Activated naive CD8-positive, alpha-beta T cell treated with anti-CD3 and anti-CD28 coated beads, Interleukin-2, amount 10 ng/mL, durations not matched to agents 7 days and 5 days (primary cell): ENCODE results near the gene SPG7. TPM values are rescaled to one million over a fixed set of nuclear protein-coding genes. Genes with fewer than 3 reads are reported as not detected.

Experiments used
- ATAC-seq: fragments of 150-1000 bp; cut with Tn5 transposase; one replicate; pipeline ENCODE4 v1.10.0; 2021; ENCODE audit warnings: low read depth, moderate library complexity
- POLR2A ChIA-PET: fragments of 350-600 bp; sonication (Branson Sonifier 250); formaldehyde crosslinking; loops from one replicate; lab custom pipeline; 2021; ENCODE audit warnings: antibody characterized with exemption; lab: Charles Lee
- DNase-seq: peaks from one replicate; pipeline ENCODE4 v3.0.0; 2021
- H3K27ac Mint-ChIP-seq: one replicate; pipeline ENCODE4 v1.8.0; 2022; ENCODE audit warnings: mild to moderate bottlenecking, mixed read lengths
- H3K27me3 Mint-ChIP-seq: one replicate; pipeline ENCODE4 v1.8.0; 2022; ENCODE audit warnings: mild to moderate bottlenecking, moderate library complexity, mixed read lengths
- H3K36me3 Mint-ChIP-seq: one replicate; pipeline ENCODE4 v1.8.0; 2021; ENCODE audit warnings: mild to moderate bottlenecking, mixed read lengths
- H3K4me1 Mint-ChIP-seq: one replicate; pipeline ENCODE4 v1.8.0; 2021; ENCODE audit warnings: mixed read lengths
- H3K4me3 Mint-ChIP-seq: one replicate; pipeline ENCODE4 v1.8.0; 2022; ENCODE audit warnings: mild to moderate bottlenecking, moderate library complexity, mixed read lengths
- H3K9me3 Mint-ChIP-seq: one replicate; pipeline ENCODE4 v1.8.0; 2021; ENCODE audit warnings: mixed read lengths
- total RNA-seq, 2 experiments: library from RNA; stranded (reverse); gene quantifications; one replicate each; pipeline ENCODE4 v1.2.3, GENCODE V29; 2021

SPG7 gene
- total RNA-seq, 2 experiments from 2014 or later, result 112 to 113 TPM

DNA sequence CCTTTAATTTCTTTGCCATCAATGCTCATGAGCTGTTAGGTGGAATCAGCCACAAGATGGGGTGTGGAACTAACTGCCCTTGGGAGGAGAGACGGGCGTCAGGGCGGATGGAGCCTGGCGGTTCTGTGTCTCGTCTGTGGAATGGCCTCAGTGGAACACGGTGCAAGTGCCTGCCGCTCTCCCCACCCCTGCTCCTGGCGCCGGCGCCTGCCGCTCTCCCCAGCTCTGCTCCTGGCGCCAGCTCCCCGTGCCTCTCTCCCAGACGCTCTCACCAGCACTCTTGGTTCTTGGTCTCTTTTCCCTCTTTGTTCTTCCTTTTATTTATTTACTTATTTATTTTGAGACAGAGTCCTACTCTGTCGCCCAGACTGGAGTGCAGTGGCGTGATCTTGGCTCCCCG lies 39.1 kb downstream of the SPG7 start:
- no peaks in the 10 kb centered on the region for H3K9me3 Mint-ChIP-seq
- ATAC-seq (no peak), DNase-seq (no peak)
- no peaks in the 10 kb centered on the region for H3K27me3 Mint-ChIP-seq
- H3K27ac Mint-ChIP-seq, result no peak overlapping the region
- H3K4me3 Mint-ChIP-seq, result no peak overlapping the region
- H3K36me3 Mint-ChIP-seq, result peaks cover 6% of the 10 kb centered on the region
- peaks cover 14% of the 10 kb centered on the region for H3K4me1 Mint-ChIP-seq
- POLR2A ChIA-PET, result no interaction called here

DNA sequence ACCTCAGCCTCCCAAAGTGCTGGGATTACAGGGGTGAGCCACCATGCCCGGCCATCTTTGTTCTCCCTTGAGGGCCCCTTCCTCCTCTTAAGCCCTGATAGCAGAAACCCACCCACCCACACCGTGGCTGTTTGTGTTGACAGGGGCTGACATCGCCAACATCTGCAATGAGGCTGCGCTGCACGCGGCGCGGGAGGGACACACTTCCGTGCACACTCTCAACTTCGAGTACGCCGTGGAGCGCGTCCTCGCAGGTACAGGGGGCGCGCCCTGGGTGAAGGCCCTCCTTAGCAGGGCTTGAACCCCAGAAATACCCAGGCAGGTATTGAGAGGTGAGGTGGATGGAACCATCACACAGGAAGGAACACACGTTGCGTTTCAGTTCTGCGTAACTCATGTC lies 39.7 kb downstream of the SPG7 start:
- Mint-ChIP-seq H3K27me3 (no peaks in the 10 kb centered on the region), H3K27ac (peak overlapping the region; percentile 92), H3K4me1 (peaks cover 14% of the 10 kb centered on the region), H3K4me3 (no peak overlapping the region), H3K36me3 (peaks cover 6% of the 10 kb centered on the region), H3K9me3 (no peaks in the 10 kb centered on the region)
- POLR2A ChIA-PET, result no interaction called here
- ATAC-seq, result no peak
- no peak for DNase-seq

DNA sequence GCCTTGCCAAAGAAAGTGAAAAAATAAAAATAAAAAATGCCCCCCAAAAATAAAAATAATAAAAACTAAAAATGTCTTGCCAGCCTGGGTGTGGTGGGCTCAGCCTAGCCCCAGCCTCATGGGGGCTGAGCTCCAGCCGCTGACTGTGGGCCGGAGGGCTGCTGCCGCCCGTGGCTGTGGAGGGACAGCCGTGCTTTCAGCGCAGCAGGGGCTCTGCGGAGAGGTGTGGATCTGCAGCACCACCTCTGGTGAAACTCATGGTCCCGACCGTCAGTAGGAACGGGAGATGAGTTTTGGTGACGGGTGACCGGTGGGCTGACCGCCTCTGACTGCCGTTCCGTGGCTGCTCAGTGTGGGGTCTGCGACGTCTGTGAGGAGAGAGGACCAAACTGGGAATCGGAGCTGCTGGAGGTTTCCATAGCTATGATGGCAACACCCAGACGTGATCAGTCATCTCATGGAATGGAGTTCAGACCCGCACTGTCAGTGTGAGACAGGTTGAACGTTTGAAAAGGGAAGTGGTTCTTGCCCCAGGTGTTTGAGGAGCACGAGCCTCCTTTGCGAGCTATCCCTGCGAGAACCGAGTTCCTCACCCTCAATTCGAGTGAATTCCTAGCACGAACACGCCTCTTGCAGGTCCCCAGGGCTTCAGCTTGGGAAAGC lies 40.3 kb downstream of the SPG7 start:
- DNase-seq (peak; percentile 48), ATAC-seq (peak; percentile 47)
- H3K27me3 Mint-ChIP-seq, result no peaks in the 10 kb centered on the region
- peak overlapping the region; percentile 92 for H3K27ac Mint-ChIP-seq
- H3K9me3 Mint-ChIP-seq, result no peaks in the 10 kb centered on the region
- POLR2A ChIA-PET, result interaction anchor here (0.5 to 2.3 kb wide), 7 partner anchors 10 to 237 kb away, joined by 3 to 21 read pairs (median 4); partner anchors contain the start of genes RPL13 and SPG7
- peaks cover 14% of the 10 kb centered on the region for H3K4me1 Mint-ChIP-seq
- H3K4me3 Mint-ChIP-seq, result peak overlapping the region; percentile 76
- peaks cover 6% of the 10 kb centered on the region for H3K36me3 Mint-ChIP-seq

DNA sequence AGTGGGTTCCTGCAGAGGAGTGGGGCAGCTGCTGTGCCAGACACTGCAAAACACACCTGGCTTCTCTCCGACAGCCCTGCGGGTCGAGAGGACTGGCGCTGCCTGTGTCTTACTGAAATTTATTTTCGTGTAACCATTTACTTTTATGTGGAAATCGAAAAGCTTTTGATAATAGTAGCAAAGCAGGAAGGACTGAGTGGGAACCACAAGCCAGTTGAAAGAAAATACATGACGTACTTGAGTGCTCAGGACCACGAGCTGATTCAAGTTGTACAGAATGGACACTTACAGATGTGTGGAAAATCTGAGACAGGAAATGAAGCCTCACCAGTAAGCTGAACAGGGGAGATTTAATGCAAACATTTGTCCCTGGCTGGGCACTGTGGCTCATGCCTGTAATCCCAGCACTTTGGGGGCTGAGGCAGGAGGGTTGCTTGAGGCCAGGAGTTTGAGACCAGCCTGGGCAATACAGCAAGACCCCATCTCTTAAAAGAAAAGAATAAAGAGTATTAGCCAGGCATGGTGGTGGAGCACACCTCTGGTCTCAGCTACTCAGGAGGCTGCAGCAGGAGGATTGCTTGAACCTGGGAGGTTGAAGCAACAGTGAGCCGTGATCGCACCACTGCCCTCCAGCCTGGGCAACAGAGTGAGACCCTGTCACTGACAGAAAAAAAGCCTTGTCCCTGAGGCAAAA lies 41.0 kb downstream of the SPG7 start:
- Mint-ChIP-seq H3K27ac (peak overlapping the region; percentile 92), H3K9me3 (no peaks in the 10 kb centered on the region), H3K4me1 (peaks cover 14% of the 10 kb centered on the region), H3K27me3 (no peaks in the 10 kb centered on the region), H3K4me3 (peak overlapping the region; percentile 76), H3K36me3 (peaks cover 6% of the 10 kb centered on the region)
- ATAC-seq (peak; percentile 92), DNase-seq (no peak)
- POLR2A ChIA-PET, result interaction anchor here (1.0 to 2.3 kb wide), 7 partner anchors 10 to 144 kb away, joined by 3 to 21 read pairs (median 3); partner anchors contain the start of genes RPL13 and SPG7

DNA sequence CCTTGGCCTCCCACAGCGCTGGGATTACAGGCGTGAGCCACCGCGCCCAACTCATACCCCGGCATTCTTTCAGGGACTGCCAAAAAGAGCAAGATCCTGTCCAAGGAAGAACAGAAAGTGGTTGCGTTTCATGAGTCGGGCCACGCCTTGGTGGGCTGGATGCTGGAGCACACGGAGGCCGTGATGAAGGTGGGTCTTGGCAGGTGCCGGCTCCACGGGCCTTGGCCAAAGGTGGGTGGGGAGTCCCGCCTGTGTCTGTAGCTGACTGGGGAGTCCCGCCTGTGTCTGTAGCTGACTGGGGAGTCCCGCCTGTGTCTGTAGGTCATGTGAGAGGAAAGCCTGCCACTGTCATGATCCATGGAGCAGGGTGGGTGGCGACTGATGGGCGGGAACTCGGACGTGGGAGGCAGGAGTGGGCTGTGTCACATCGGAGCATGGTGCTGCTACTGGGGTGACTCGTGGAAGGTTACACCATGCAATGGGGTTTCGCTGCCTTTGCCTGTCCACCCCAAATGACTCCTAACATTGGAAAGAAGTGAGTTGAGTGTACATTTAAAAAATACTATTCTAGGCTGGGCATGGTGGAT lies 42.3 kb downstream of the SPG7 start:
- ATAC-seq (no peak), DNase-seq (no peak)
- Mint-ChIP-seq H3K4me3 (no peak overlapping the region), H3K27me3 (no peaks in the 10 kb centered on the region), H3K4me1 (peaks cover 14% of the 10 kb centered on the region), H3K36me3 (peaks cover 6% of the 10 kb centered on the region), H3K27ac (peak overlapping the region; percentile 70), H3K9me3 (no peaks in the 10 kb centered on the region)
- POLR2A ChIA-PET, result interaction anchor here (1.4 to 2.3 kb wide), 2 partner anchors 43 to 62 kb away, joined by 3 to 15 read pairs; partner anchors contain the start of gene SPG7

DNA sequence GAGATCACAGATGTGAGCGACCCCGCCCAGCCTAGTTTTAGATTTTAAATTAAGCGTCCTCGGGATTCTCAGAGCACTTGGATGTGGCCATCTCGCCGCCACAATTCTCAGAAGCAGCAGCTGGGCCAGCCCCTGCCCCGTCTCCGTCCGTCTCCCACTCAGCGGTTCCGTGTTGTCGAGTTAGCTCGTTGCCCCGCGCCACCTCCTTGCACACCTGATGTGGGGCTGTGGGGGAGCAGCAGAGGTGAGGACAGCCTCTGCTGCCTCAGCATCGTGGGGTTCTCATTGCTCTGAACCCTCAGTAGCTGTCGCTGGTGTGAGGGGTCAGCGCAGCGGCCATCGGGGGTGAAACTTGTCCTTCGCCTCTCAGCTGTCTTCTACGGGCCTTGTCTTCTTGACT lies 44.1 kb downstream of the SPG7 start:
- POLR2A ChIA-PET, result interaction anchor here (1.9 kb wide), 1 partner anchor 18 kb away, joined by 5 read pairs; no protein-coding TSS in a partner anchor
- no peak overlapping the region for H3K4me3 Mint-ChIP-seq
- peaks cover 22% of the 10 kb centered on the region for H3K4me1 Mint-ChIP-seq
- ATAC-seq (no peak), DNase-seq (no peak)
- no peaks in the 10 kb centered on the region for H3K27me3 Mint-ChIP-seq
- H3K9me3 Mint-ChIP-seq, result no peaks in the 10 kb centered on the region
- peaks cover 6% of the 10 kb centered on the region for H3K36me3 Mint-ChIP-seq
- no peak overlapping the region for H3K27ac Mint-ChIP-seq

DNA sequence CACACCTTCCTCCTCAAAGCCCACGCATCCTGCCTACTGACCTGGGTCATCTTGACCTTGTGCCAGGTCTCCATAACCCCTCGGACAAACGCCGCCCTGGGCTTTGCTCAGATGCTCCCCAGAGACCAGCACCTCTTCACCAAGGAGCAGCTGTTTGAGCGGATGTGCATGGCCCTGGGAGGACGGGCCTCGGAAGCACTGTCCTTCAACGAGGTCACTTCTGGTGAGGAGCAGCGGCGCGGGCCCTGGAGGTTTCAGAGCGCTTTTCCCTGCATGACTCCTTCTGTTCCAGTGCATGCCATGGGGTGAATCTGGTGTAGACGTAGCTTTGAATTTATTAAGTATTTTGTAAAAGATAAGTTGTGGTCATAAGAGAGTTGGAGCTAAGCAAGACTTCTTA lies 44.7 kb downstream of the SPG7 start:
- POLR2A ChIA-PET, result interaction anchor here (1.9 kb wide), 1 partner anchor 18 kb away, joined by 5 read pairs; no protein-coding TSS in a partner anchor
- no peak for ATAC-seq
- no peaks in the 10 kb centered on the region for H3K9me3 Mint-ChIP-seq
- H3K27ac Mint-ChIP-seq, result no peak overlapping the region
- no peaks in the 10 kb centered on the region for H3K27me3 Mint-ChIP-seq
- DNase-seq, result no peak
- H3K4me1 Mint-ChIP-seq, result peaks cover 28% of the 10 kb centered on the region
- no peak overlapping the region for H3K4me3 Mint-ChIP-seq
- H3K36me3 Mint-ChIP-seq, result peaks cover 6% of the 10 kb centered on the region

DNA sequence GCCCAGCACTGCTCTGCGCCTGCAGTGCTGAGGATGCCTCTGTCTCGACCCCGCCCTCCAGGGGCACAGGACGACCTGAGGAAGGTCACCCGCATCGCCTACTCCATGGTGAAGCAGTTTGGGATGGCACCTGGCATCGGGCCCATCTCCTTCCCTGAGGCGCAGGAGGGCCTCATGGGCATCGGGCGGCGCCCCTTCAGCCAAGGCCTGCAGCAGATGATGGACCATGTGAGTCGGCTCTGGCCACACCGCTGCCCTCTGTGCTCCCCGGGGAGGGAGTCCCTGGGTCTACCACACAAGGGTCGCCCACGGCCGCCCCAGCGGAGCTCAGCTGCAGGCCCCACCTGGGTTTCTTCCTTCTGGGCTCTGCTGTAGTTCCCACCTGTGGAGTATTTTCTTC lies 45.5 kb downstream of the SPG7 start:
- Mint-ChIP-seq H3K9me3 (no peaks in the 10 kb centered on the region), H3K36me3 (peaks cover 4% of the 10 kb centered on the region), H3K4me1 (peaks cover 25% of the 10 kb centered on the region), H3K27ac (no peak overlapping the region), H3K4me3 (no peak overlapping the region), H3K27me3 (no peaks in the 10 kb centered on the region)
- POLR2A ChIA-PET, result no interaction called here
- DNase-seq (no peak), ATAC-seq (no peak)

DNA sequence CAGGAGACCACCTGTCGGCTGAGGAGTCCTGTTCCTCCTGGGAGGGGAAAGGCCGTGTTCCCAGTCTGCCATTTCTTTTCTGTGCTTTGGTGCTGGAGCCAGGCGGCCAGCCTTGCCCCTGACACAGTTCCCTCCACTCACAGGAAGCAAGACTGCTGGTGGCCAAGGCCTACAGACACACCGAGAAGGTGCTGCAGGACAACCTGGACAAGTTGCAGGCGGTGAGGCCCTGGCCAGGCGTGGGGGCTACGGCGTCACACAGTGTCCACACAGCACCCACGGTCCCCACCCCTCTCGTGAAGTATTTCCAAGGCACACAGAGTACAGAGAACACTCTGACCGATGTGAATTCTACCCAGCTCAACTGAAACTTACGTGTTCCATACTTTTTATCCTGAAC lies 46.1 kb downstream of the SPG7 start:
- H3K27me3 Mint-ChIP-seq, result no peaks in the 10 kb centered on the region
- POLR2A ChIA-PET, result no interaction called here
- no peak for ATAC-seq
- no peak for DNase-seq
- no peak overlapping the region for H3K27ac Mint-ChIP-seq
- peaks cover 19% of the 10 kb centered on the region for H3K4me1 Mint-ChIP-seq
- H3K9me3 Mint-ChIP-seq, result no peaks in the 10 kb centered on the region
- H3K4me3 Mint-ChIP-seq, result no peak overlapping the region
- H3K36me3 Mint-ChIP-seq, result peaks cover 4% of the 10 kb centered on the region

DNA sequence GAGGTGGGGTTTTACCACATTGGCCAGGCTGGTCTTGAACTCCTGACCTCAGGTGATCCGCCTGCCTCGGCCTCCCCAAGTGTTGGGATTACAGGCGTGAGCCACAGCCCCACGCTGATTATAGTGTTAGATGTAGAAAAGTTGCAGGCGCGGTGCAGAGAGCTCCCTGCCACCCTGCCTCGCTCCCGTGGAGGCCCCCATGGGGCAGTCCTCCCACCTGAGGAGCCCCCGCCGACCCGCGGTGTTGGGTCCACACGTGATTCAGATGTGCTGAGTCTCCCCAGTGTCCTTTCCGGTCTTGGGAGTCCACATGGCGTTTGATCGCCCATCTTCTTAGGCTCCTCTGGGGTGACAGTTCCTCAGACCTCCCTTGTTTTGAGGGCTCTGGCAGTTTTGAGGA lies 47.1 kb downstream of the SPG7 start:
- Mint-ChIP-seq H3K27ac (peak overlapping the region; percentile 38), H3K36me3 (peaks cover 2% of the 10 kb centered on the region), H3K9me3 (no peaks in the 10 kb centered on the region), H3K27me3 (no peaks in the 10 kb centered on the region), H3K4me3 (no peak overlapping the region), H3K4me1 (peaks cover 17% of the 10 kb centered on the region)
- no peak for DNase-seq
- POLR2A ChIA-PET, result interaction anchor here (0.6 kb wide), 1 partner anchor 69 kb away, joined by 5 read pairs; no protein-coding TSS in a partner anchor
- ATAC-seq, result no peak

DNA sequence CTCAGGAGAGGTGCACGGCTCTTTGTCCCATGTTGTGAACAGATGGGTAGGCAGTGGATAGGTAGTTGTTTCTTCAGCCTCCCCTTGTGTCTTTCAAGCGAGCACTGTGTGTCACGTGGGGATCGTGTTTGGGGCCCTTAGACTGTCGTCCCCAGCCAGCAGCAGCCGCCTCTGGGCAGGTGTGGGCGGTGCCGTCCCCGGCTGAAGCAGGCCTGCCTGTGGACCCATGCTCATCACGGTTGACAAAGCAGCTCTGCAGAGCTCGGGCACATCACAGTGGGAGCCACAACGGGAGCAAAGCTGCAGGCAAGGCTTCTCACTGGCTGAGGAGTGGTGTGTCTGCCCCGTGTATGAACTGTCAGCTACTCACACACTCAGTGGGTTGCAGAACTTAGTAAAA lies 47.6 kb downstream of the SPG7 start:
- Mint-ChIP-seq H3K27ac (no peak overlapping the region), H3K9me3 (no peaks in the 10 kb centered on the region), H3K36me3 (peaks cover 2% of the 10 kb centered on the region), H3K4me3 (no peak overlapping the region), H3K4me1 (peaks cover 17% of the 10 kb centered on the region), H3K27me3 (no peaks in the 10 kb centered on the region)
- no peak for ATAC-seq
- DNase-seq, result no peak
- POLR2A ChIA-PET, result interaction anchor here (0.6 kb wide), 2 partner anchors 69 to 127 kb away, joined by 3 to 5 read pairs; no protein-coding TSS in a partner anchor

DNA sequence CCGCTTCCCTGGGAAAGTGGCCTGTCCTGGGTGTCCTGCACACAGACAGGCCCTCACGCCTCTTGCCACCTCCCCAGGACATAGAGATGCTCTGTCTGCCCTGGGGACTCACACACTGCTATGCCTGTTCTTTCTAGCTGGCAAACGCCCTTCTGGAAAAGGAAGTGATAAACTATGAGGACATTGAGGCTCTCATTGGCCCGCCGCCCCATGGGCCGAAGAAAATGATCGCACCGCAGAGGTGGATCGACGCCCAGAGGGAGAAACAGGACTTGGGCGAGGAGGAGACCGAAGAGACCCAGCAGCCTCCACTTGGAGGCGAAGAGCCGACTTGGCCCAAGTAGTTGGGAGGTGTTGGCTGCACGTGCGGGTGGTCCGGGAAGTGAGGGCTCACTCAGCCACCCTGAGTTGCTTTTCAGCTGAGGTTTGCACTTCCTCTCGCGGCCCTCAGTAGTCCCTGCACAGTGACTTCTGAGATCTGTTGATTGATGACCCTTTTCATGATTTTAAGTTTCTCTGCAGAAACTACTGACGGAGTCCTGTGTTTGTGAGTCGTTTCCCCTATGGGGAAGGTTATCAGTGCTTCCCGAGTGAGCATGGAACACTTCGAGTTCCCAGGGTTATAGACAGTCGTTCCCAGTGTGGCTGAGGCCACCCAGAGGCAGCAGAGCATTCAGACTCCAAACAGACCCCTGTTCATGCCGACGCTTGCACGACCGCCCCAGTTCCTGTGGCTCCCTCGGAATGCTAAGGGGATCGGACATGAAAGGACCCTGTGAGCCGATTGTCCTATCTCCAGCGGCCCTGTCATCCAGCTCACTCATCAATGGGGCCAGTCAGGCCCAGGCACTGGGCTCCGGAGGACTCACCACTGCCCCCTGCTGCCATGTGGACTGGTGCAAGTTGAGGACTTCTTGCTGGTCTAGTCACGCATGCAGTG lies 48.8 kb downstream of the SPG7 start:
- H3K4me3 Mint-ChIP-seq, result peak overlapping the region; percentile 2
- DNase-seq, result peak; percentile 87
- peaks cover 9% of the 10 kb centered on the region for H3K36me3 Mint-ChIP-seq
- peaks cover 21% of the 10 kb centered on the region for H3K4me1 Mint-ChIP-seq
- no peaks in the 10 kb centered on the region for H3K9me3 Mint-ChIP-seq
- H3K27me3 Mint-ChIP-seq, result no peaks in the 10 kb centered on the region
- peak overlapping the region; percentile 60 for H3K27ac Mint-ChIP-seq
- peak; percentile 46 for ATAC-seq
- POLR2A ChIA-PET, result interaction anchor here (1.7 to 4.4 kb wide), 2 partner anchors 8 to 49 kb away, joined by 6 to 21 read pairs; partner anchors contain the start of gene SPG7
